GM19452 (cell line): ENCODE measurements around the gene RPS16.

Experiments
- ATAC-seq: cut with Tn5 transposase; IDR thresholded peaks from one replicate; pipeline ENCODE4 v1.9.1; 2021; ENCODE audit not compliant: unreplicated experiment

Gene RPS16

GRCh38 chr19:39449116-39449797, 13.5 kb upstream of the RPS16 start:
- ATAC-seq: no peak

GRCh38 chr19:39448271-39448670, 12.5 kb upstream of the RPS16 start:
- no peak for ATAC-seq

DNA sequence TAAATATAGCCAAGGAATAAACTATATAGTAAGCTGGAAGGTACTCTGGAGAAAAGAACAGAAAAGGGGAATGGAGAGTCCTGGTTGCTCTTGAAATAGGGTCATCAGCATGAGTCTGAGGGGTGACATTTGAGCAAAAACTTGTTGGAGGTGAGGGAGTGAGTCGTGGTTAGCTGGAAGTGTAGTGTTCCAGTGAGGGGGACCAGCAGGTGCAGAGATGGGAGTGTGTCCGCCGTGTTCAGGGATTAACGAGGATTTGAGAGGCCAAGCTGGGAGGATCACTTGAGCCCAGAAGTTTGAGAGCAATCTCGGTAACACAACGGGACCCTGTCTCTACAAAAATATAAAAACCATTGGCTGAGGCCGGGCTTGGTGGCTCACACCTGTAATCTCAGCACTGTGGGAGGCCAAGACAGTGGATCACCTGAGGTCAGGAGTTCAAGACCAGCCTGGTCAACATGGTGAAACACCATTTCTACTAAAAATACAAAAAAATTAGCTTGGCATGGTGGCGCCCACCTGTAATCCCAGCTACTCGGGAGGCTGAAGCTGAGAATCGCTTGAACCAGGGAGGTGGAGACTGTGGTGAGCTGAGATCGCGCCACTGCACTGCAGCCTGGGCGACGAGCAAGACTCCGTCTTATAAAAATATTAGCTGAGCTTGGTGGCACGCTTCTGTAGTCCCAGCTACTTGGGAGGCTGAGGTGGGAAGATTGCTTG, 10.8 kb upstream of the RPS16 start:
- no peak for ATAC-seq

- ATAC-seq: peak; percentile 78
Observed at GRCh38 chr19:39445196-39446111, 9.7 kb upstream of the RPS16 start, which contains the start of gene SUPT5H. Gene SUPT5H (plus strand): TSS chr19:39445582. CDS start chr19:39445891, 309 bp downstream.

DNA sequence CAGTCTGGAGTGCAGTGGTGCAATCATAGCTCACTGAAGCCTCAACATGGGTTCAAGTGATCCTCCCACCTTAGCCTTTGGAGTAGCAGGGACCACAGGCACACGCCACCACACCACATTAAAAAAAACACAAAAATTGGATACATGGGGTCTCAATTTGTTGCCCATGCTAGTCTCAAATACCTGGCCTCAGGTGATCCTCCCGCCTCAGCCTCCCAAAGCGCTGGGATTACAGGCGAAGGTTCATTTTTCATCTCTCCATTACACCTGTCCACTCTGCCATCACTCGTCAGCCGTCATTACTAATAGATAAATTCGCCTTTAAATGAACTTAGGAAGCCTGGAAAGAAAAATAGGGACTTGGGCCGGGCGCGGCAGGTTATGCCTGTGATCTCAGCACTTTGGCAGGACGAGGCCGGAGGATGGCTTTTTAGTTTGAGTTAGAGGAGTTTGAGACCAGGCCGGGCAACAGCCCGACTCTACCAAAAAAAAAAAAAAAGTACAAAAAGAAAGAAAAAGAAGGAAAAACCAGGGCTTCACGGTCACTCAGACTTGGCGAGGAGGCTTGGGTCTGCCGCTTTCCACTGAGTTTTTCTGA, 8.9 kb upstream of the RPS16 start:
- no peak for ATAC-seq

GRCh38 chr19:39438270-39438934, 2.7 kb upstream of the RPS16 start:
- no peak for ATAC-seq

- no peak for ATAC-seq
Observed at GRCh38 chr19:39436350-39436716, 584 bp upstream of the RPS16 start.

DNA sequence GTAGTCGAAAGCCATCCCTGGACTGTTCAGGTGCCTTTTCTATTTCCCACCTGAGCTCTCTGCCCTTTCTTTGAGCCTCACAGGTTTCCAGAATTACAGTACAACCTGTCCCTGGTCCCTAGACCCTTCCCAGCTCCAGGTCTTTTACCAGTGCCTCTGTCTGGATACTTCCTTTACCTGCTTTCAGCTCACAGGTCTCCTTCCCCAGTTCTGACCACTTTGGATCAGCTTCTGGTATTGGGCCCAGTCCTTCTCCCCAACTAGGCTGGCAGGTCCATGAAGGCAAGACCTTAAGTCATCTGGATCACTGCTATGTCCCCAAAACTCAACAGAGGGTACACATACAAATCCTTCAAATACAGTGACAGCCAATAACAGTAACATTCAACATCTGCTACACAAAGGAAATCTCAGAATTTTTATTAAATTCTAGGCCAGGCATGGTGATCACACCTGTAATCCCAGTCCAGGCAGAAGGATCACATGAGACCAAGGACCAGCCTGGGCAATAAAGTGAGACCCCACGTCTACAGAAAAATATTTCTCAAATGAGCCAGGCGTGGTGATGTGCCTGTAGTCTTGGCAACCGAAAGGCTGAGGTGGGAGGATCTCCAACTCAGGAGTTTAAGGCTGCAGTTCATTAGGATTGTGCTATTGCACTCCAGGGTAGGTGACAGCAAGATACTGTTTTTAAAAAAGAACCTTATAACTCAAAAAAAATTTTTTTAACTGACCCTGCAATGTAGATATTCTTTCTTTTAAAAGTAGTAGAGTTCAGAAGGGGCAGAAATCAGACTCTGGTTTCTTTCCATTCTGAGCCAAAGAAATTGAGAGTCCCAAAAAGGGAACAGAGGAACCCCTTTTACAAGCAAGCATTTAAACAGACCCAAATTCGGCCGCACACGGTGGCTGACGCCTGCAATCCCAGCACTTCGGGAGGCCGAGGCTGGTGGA, 1.3 kb downstream of the RPS16 start:
- no peak for ATAC-seq

DNA sequence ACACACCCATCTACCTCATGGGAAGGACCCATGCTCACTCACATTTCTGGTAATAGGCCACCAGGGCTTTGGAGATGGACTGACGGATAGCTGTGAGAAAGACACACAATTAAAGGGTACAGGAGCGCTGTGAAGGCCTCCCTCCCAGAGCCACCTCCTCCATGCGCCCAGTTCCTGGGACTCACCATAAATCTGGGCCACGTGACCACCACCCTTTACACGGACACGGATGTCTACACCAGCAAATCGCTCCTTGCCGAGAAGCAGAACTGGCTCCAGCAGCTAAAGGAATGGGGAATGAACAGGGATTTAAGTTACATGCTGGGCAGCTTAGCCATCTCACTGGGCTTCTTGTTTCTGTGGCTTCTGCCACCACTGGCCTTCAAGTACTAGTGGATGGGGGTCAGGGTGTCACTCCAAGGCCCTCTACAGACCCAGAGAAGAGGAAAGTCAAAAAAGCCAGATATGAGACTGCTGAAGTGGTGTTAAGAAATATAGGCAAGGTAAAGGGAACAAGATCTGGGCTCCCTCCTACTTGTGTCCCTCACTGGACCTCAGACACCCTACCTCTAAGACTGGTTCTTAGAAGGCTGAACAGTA, 2.2 kb downstream of the RPS16 start:
- no peak for ATAC-seq

GRCh38 chr19:39432677-39433025, 3.1 kb downstream of the RPS16 start:
- no peak for ATAC-seq

- ATAC-seq: no peak
Observed at GRCh38 chr19:39430675-39431593, 4.8 kb downstream of the RPS16 start.

- no peak for ATAC-seq
Observed at GRCh38 chr19:39428283-39429112, 7.3 kb downstream of the RPS16 start.

- ATAC-seq: no peak
Observed at GRCh38 chr19:39427707-39428106, 8.0 kb downstream of the RPS16 start.

DNA sequence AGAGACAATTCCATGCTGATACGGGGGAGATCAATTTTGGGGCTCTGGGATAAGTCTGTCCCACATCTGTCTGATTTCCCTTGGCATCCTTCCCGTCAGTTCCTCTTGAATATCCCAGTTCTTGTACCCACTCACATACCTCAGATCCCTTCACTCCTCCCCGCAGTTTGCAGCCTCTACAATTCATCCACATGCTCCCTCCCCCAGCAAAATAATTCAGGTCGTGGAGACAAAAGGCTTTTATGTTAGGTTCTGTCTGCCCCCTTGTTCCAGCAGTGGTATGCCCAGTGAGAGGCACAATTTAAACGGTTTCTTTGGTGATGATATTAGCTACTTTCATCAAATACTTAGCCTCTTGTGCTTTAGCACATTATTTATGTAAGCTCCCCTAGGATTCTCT, 9.6 kb downstream of the RPS16 start:
- ATAC-seq: no peak

- no peak for ATAC-seq
Observed at GRCh38 chr19:39425744-39426143, 10.0 kb downstream of the RPS16 start.

GRCh38 chr19:39424934-39425333, 10.8 kb downstream of the RPS16 start:
- no peak for ATAC-seq
